K562 (cell line): ENCODE results near the gene B4GALT4. TPM values are rescaled to one million over a fixed set of nuclear protein-coding genes. Genes with fewer than 3 reads are reported as not detected.

Experiments used
- ARID1B ChIP-seq: fragments of 450-650 bp; IDR thresholded peaks from 2 replicates; pipeline ENCODE4 v1.6.1; 2016; ENCODE audit warnings: antibody characterized with exemption, mild to moderate bottlenecking, inconsistent platforms
- BRD4 ChIP-seq: fragments of 200-600 bp; sonication (generic); IDR thresholded peaks from 2 replicates; pipeline ENCODE4 v1.6.1; 2017; ENCODE audit warnings: inconsistent platforms
- ETV1 ChIP-seq: fragments of 450-650 bp; conservative IDR thresholded peaks from 2 replicates; pipeline ENCODE4 v1.6.1; 2016; ENCODE audit warnings: missing genetic modification characterization, control low read depth, low read depth, missing compliant biosample characterization
- LARP7 ChIP-seq: fragments of 450-650 bp; IDR thresholded peaks from 2 replicates; pipeline ENCODE4 v1.6.1; 2016
- NFATC3 ChIP-seq: fragments of 450-650 bp; IDR thresholded peaks from 2 replicates; pipeline ENCODE4 v1.6.1; 2017; ENCODE audit warnings: mild to moderate bottlenecking
- NUFIP1 ChIP-seq: fragments of 450-650 bp; IDR thresholded peaks from 2 replicates; pipeline ENCODE4 v1.6.1; 2018; ENCODE audit not compliant: partially characterized antibody
- PKNOX1 ChIP-seq: fragments of 450-650 bp; IDR thresholded peaks from 2 replicates; pipeline ENCODE4 v1.6.1; 2016
- SMARCE1 ChIP-seq: fragments of 450-650 bp; IDR thresholded peaks from 2 replicates; pipeline ENCODE4 v1.7.1; 2016; ENCODE audit warnings: mild to moderate bottlenecking
- SRSF7 ChIP-seq: fragments of 200-400 bp; formaldehyde crosslinking; optimal IDR thresholded peaks from 2 replicates; pipeline ENCODE3; 2017; ENCODE audit warnings: mild to moderate bottlenecking, low read depth, low read length
- ZBTB1 ChIP-seq: sonication (generic); formaldehyde crosslinking; IDR thresholded peaks from 2 replicates; pipeline ENCODE4 v1.8.1; 2023; ENCODE audit warnings: missing genetic modification reagents, low read depth, mild to moderate bottlenecking, borderline replicate concordance
- ZFX ChIP-seq: sonication (generic); formaldehyde crosslinking; IDR thresholded peaks from 2 replicates; pipeline ENCODE4 v1.8.0; 2022; ENCODE audit warnings: mild to moderate bottlenecking, missing genetic modification reagents, moderate library complexity
- ZNF274 ChIP-seq: IDR thresholded peaks from 2 replicates; pipeline ENCODE4 v1.6.1; 2011; ENCODE audit warnings: low read depth, mild to moderate bottlenecking, low read length, moderate library complexity, borderline replicate concordance
- ZNF384 ChIP-seq: IDR thresholded peaks from 2 replicates; pipeline ENCODE4 v1.6.1; 2012; ENCODE audit warnings: low read depth, low read length, improper control_type of control experiment
- ZNF707 ChIP-seq: fragments of 250-450 bp; sonication (Bioruptor Pico); conservative IDR thresholded peaks from 2 replicates; pipeline ENCODE4 v1.8.0; 2022; ENCODE audit warnings: inconsistent platforms, mild to moderate bottlenecking, moderate library complexity
- ZNF764 ChIP-seq: fragments of 250-450 bp; sonication (Bioruptor Pico); IDR thresholded peaks from 2 replicates; pipeline ENCODE4 v1.4.0; 2020; ENCODE audit warnings: low read depth, mild to moderate bottlenecking, moderate library complexity
- ZNF780A ChIP-seq: fragments of 250-450 bp; sonication (Bioruptor Pico); IDR thresholded peaks from 2 replicates; pipeline ENCODE4 v1.5.0; 2021; ENCODE audit warnings: mild to moderate bottlenecking
- polyA plus RNA-seq, 8 experiments: library from polyadenylated mRNA; depleted of rRNA in 4 of 8; stranded (reverse) in 5 of 8; unstranded in 3 of 8; fragments of >200 nt; fragmentation: Nextera tagmentation in 2 of 8; fragmentation: Illumina TruSeq in 1 of 8; extraction: Ambion mirVana in 2 of 8; extraction: Trizol in 1 of 8; gene quantifications; 2 replicates each; pipeline versions ENCODE4 v1.2.1 to v1.2.3, GENCODE V29; 2011 to 2014; ENCODE audit warnings: inconsistent platforms in 1 of 8, missing spikeins in 1 of 8
- total RNA-seq, 7 experiments: library from RNA; depleted of rRNA in 6 of 7; stranded (reverse); fragments of >200 nt in 6 of 7; fragmentation: Illumina TruSeq in 2 of 7; extraction: Trizol in 2 of 7; gene quantifications; 2 replicates each; pipeline versions ENCODE4 v1.2.1 to v1.2.3, GENCODE V29; 2011 to 2021; ENCODE audit warnings: low replicate concordance in 1 of 7
- TF ChIP-seq, protein P1 (sequence below): fragments of 250-450 bp; sonication (Bioruptor Pico); IDR thresholded peaks from 2 replicates; pipeline ENCODE4 v1.4.0; 2020
- TF ChIP-seq, protein P2 (sequence below): fragments of 450-650 bp; IDR thresholded peaks from 2 replicates; pipeline ENCODE4 v1.7.1; 2018; ENCODE audit warnings: mild to moderate bottlenecking, low read depth; ENCODE audit not compliant: partially characterized antibody

B4GALT4 gene
- total and polyA plus RNA-seq, 9 of the 15 experiments (the other 6 are each of a cell fraction or from before 2014, with no cell fraction given): 8.2 to 17.8 (median 12.2) TPM

DNA sequence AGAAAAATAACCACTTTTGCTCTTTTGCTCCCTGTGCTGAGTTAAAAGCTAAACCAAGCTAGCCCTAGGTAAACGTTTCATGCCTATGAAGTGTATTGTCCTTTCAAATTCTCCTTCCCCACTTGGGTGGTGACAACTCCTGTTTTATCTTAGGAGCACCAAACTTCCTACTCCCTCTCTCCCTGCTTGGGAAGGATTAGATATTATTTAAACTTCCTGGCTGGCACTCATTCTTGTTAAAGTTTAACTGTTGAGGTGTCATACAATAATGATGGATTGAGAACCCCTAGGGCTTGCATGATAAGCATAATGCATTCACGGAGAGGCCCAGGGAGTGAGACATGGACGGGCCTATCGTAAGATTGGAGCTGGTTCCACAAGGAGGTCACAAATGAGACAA is 29.5 kb downstream of the B4GALT4 start (continued):
- TF ChIP-seq ZNF384: no peak
- TF ChIP-seq, protein P1, sequence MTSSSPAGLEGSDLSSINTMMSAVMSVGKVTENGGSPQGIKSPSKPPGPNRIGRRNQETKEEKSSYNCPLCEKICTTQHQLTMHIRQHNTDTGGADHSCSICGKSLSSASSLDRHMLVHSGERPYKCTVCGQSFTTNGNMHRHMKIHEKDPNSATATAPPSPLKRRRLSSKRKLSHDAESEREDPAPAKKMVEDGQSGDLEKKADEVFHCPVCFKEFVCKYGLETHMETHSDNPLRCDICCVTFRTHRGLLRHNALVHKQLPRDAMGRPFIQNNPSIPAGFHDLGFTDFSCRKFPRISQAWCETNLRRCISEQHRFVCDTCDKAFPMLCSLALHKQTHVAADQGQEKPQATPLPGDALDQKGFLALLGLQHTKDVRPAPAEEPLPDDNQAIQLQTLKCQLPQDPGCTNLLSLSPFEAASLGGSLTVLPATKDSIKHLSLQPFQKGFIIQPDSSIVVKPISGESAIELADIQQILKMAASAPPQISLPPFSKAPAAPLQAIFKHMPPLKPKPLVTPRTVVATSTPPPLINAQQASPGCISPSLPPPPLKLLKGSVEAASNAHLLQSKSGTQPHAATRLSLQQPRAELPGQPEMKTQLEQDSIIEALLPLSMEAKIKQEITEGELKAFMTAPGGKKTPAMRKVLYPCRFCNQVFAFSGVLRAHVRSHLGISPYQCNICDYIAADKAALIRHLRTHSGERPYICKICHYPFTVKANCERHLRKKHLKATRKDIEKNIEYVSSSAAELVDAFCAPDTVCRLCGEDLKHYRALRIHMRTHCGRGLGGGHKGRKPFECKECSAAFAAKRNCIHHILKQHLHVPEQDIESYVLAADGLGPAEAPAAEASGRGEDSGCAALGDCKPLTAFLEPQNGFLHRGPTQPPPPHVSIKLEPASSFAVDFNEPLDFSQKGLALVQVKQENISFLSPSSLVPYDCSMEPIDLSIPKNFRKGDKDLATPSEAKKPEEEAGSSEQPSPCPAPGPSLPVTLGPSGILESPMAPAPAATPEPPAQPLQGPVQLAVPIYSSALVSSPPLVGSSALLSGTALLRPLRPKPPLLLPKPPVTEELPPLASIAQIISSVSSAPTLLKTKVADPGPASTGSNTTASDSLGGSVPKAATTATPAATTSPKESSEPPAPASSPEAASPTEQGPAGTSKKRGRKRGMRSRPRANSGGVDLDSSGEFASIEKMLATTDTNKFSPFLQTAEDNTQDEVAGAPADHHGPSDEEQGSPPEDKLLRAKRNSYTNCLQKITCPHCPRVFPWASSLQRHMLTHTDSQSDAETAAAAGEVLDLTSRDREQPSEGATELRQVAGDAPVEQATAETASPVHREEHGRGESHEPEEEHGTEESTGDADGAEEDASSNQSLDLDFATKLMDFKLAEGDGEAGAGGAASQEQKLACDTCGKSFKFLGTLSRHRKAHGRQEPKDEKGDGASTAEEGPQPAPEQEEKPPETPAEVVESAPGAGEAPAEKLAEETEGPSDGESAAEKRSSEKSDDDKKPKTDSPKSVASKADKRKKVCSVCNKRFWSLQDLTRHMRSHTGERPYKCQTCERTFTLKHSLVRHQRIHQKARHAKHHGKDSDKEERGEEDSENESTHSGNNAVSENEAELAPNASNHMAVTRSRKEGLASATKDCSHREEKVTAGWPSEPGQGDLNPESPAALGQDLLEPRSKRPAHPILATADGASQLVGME: no peak
- TF ChIP-seq NUFIP1: no peak
- no peak for TF ChIP-seq ZNF780A
- peak; percentile 22; the same call in 1 of the 2 replicates for TF ChIP-seq SMARCE1
- no peak for TF ChIP-seq ZNF764 (CRISPR knock-in tag)
- TF ChIP-seq BRD4: no peak
- peak; percentile 83 for TF ChIP-seq PKNOX1
- TF ChIP-seq, protein P2, sequence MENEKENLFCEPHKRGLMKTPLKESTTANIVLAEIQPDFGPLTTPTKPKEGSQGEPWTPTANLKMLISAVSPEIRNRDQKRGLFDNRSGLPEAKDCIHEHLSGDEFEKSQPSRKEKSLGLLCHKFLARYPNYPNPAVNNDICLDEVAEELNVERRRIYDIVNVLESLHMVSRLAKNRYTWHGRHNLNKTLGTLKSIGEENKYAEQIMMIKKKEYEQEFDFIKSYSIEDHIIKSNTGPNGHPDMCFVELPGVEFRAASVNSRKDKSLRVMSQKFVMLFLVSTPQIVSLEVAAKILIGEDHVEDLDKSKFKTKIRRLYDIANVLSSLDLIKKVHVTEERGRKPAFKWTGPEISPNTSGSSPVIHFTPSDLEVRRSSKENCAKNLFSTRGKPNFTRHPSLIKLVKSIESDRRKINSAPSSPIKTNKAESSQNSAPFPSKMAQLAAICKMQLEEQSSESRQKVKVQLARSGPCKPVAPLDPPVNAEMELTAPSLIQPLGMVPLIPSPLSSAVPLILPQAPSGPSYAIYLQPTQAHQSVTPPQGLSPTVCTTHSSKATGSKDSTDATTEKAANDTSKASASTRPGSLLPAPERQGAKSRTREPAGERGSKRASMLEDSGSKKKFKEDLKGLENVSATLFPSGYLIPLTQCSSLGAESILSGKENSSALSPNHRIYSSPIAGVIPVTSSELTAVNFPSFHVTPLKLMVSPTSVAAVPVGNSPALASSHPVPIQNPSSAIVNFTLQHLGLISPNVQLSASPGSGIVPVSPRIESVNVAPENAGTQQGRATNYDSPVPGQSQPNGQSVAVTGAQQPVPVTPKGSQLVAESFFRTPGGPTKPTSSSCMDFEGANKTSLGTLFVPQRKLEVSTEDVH: no peak
- peak; percentile 82 for TF ChIP-seq ARID1B
- no peak for TF ChIP-seq ZNF274
- no peak for TF ChIP-seq ZFX (CRISPR knock-in tag)
- TF ChIP-seq ETV1: 0 out of 2 replicates have a peak, but pooled peaks have one; percentile 29
- no peak for TF ChIP-seq ZBTB1
- TF ChIP-seq LARP7: no peak
- no peak for TF ChIP-seq ZNF707 (CRISPR knock-in tag)
- no peak for TF ChIP-seq NFATC3
- no peak for TF ChIP-seq SRSF7
